IPS-11a (cell line): ENCODE data around the gene ST8SIA6.
"Not testable (repeated sequence)": the region's sequence is repeated elsewhere in the genome, so short reads cannot be mapped to it uniquely, and the experiment has no call there.

Experiments
- H3K4me3 ChIP-seq: one replicate; pipeline ENCODE4 v1.5.1; 2013; ENCODE audit warnings: low read depth, low read length, control low read depth

Gene ST8SIA6

DNA sequence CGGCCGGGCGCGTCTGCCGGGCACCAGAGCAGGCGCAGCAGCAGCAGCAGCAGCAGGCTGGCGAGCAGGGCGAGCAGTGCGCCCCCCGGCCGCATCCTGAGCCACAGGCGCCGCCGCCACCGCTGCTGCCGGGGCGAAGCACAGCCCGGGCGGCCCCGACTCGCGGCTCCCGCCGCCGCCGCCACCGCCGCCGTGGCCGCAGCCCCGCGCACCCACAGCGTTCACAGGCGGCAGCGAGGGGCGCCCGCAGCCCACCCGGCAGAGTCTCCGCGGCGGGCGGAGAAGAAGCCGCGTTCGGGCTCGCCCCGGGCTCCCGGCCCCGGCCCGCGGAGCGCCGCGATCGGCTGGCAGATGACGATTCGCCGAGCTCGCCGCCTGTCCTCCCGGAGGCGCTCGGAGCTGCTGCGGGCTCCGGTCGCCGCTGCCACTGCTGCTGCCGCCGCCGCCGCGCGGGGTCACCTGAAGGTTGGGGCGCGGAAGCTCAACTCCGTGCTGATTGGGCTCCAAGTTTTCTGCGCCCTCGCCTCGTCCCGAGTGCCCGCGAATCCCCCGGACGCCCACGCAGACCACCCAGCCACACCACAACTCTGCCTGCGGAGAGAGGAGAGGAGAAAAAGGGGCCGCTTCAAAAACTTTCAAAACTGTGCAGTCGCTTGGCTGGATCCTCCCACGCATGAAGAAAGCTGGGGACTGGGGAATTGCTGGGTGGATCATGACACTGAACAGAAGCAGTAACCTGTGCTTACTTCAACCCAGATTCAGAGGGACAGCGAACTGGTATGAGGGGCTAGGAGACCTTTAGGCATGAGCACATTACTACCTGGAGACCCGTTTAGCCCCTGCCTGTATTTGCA, at the start of gene ST8SIA6:
Gene ST8SIA6 (minus strand): TSS at position 435 of the 854 bp plus-strand sequence. CDS start 340 bp downstream, at position 95.
- peak within 1 kb of the TSS; percentile 62 for H3K4me3 ChIP-seq

DNA sequence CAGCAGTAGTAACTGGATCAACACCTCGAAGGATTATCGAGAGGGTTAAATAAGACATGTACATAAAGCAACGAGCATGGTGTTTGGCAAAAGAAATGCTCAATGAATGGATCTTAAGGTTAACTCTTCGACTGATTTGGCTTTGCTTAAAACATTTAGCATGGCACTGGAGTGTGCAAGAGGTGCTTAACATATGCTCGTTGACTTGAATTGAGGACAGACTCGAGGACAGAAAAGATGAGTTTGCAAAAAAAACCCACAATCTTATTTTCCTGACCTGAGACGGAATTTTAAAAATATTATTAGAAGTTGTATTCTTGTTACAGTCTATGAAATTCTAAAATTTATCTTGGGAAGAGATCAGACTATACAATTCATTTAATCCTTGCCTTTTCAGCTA, 49.4 kb upstream of the ST8SIA6 start:
- no peak overlapping the region for H3K4me3 ChIP-seq

DNA sequence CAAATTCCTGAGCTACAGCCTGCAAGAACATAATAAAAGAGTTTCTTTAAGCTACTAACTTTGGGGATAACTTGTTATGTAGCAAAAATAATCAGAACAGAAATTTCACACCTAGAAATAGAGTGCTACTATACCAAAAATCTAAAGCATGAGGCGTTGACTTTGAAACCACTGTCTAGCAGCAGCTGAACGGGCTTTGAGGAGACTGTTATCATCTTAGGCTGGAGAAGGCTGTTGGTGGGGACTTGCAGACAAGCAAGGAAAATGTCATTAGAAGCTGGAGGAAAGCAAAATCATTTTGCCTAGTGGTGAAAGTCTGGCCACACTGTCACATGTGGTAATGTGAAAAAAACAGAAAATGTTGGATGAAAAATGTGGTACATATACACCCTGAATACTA, 48.4 kb upstream of the ST8SIA6 start:
- H3K4me3 ChIP-seq, result no peak overlapping the region

DNA sequence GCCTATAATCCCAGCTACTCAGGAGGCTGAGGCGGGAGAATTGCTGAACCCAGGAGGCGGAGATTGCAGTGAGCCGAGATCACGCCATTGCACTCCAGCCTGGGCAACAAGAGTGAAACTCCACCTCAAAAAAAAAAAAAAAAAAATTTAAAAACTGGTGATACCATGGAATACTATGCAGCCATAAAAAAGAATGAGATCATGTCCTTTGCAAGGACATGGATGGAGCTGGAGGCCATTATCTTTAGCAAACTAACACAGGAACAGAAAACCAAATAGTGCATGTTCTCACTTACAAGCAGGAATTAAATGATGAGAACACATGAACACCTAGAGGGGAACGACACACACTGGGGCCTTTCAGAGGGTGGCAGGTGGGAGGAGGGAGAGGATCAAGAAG, 44.6 kb upstream of the ST8SIA6 start:
- H3K4me3 ChIP-seq, result not testable (repeated sequence)

- H3K4me3 ChIP-seq, result no peak overlapping the region
These were observed 43.1 kb upstream of the ST8SIA6 start for GRCh38 chr10:17497446-17498030.

DNA sequence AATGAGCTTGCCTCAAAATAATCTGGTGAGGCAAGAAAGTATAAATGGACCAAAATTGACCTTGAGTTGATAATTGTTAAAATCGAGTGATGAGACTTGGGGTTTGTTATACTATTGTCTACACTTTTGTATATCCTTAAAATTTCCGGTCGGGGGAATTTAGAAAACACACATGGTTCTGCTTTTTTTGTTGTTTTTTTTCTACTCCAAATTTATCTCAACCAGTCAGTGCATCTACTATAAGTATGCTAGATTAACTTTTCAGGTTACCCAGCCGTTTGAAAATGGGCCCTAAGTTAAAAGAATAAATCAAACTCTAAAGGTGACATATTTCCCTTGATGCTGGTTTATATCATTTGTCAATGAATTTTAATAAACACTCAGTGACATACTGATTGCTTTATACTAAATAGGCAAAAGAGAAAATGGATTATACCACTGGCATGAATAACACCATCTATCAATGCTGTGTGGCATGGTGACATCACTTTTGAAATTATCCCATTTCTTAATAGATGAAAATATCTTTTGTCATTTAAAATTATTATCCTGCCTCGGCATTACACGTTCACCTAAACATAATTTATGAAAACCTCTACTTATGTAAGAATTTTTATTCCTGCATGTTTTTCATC, 40.3 kb upstream of the ST8SIA6 start:
- no peak overlapping the region for H3K4me3 ChIP-seq

DNA sequence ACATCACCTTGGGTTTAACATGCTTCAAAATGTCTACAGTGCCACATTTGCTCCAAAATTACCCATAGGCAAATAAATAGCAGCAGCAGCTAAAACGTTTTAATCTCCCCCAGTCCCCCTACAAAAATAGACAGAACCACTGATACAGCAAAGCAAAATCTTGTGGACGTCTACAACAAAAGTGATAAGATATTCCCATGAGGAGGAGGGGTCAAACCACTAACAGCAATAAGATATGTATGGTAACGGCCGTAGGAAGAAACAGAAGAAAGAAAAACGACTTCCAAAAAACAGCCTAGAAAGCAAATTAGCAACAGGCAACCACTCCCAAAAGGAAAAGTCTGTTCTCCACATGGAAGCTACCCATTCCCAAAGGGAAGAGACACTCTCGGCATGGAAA, 34.5 kb upstream of the ST8SIA6 start:
- no peak overlapping the region for H3K4me3 ChIP-seq

DNA sequence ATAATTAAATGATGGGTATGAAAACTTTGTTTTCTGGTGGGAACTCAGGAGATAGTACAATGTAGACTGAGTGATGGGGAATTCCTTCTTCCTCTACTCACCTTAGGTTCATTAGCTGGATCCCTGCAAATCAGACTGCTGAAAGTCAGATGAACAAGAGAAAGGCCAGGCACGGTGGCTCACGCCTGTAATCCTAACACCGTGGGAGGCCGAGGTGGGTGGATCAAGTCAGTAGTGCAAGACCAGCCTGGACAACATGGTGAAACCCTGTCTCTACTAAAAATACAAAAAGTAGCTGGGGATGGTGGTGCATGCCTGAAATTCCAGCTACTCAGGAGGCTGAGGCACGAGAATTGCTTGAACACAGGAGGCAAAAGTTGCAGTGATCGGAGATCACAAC, 28.7 kb upstream of the ST8SIA6 start:
- H3K4me3 ChIP-seq, result no peak overlapping the region

DNA sequence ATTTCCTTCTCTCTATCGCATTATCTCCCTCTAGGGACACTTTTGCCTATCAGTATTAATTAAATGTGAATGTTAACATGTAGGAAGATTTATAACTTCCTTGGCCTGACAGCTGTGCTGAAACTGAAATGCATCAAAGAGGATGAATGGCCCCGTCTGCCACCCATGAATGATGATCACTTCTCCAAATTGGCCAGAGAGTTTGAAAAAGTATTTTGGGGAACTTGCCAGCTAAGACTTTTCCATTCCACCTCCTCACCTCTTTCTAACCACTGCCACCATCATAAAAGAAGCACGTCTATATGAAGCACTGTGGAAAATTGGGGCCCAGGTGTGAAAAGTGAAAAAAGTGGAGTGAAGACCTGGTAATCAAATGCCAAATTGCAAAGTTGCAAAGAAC, 25.4 kb upstream of the ST8SIA6 start:
- no peak overlapping the region for H3K4me3 ChIP-seq

DNA sequence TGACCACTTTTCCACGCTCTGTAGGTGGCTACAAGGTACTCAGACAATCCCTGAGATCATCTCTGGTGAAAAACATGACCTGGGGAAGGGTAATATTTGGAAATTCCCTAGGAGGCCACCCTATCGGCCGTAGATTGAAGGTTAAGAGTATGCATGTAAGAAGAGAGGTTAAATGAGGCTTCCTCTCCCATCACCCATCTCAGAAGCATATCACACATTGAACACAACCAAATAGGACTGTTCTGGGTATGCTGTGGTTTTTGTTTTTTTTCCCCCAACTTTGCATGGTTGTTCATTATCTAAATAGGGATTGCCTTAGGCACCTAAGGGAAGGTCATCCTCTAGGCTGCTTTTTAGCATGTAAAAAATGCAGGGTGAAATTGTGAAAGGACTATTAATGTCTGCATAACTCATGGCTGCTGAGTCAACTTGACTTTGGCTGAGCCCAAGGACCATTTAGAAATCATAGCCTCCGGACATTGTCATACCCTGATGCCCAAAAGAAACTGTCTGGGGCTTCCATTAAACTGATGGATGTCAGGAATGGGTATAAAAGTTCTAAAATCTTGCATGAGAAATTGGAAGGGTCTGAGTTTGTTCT, 24.7 kb upstream of the ST8SIA6 start:
- H3K4me3 ChIP-seq, result no peak overlapping the region

GRCh38 chr10:17476073-17476472, 21.7 kb upstream of the ST8SIA6 start:
- H3K4me3 ChIP-seq, result no peak overlapping the region

DNA sequence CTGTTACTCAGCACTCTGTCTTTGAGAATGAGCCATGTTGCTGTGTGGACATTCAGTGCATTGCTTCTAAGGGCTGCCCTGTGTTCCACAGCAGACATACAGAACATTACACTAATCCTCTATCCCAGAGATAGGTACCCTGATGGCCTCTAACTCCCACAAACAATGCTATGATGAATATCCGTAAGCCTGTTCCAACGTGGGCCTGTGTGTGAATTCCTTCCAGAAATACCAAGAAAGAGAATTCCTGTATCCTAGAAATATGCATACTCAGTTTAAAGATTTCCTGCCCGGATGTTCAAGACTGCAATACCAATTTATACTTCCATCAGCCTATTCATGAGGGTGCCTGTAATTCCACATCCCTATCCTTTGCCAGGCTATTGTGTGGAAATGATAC, 21.3 kb upstream of the ST8SIA6 start:
- H3K4me3 ChIP-seq, result no peak overlapping the region

GRCh38 chr10:17474595-17475323, 20.4 kb upstream of the ST8SIA6 start:
- H3K4me3 ChIP-seq, result no peak overlapping the region

GRCh38 chr10:17473228-17473950, 19.0 kb upstream of the ST8SIA6 start:
- H3K4me3 ChIP-seq, result no peak overlapping the region

DNA sequence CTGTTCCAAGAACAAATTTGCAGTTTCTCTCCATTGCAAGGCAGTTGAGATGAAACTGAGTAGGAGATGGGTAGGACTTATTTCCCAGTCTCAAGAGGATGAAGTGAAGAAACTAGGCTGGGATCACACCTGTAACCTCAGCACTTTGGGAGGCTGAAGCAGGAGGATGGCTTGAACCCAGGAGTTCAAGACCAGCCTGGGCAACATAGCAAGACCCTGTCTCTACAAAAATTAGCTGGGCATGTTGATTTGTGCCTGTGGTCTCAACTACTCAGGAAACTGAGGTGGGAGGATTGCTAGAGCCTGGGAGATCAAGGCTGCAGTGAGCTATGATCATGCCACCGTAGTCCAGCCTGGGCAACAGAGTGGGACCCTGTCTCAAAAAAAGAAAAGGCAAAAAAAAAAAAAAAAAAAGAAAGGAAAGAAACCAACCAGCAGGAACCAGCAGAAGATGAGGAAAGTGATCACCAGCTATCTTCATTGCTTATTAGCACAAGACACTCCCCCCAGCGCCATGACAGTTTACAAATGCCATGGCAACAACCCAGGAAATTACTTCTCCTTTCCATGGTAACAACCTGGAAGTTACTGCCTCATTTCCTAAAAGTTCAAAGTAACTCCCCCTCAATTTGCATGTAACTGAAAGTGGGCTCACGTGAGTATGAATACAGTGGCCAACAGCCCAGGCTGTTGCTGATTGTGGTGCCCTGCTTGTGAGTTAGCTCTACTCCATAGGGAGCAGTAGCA, 18.3 kb upstream of the ST8SIA6 start:
- H3K4me3 ChIP-seq, result no peak overlapping the region

- no peak overlapping the region for H3K4me3 ChIP-seq
These were observed 15.9 kb upstream of the ST8SIA6 start for GRCh38 chr10:17470246-17470645.

- no peak overlapping the region for H3K4me3 ChIP-seq
These were observed 11.1 kb upstream of the ST8SIA6 start for GRCh38 chr10:17465328-17466125.

GRCh38 chr10:17464545-17464944, 10.2 kb upstream of the ST8SIA6 start:
- H3K4me3 ChIP-seq, result no peak overlapping the region

DNA sequence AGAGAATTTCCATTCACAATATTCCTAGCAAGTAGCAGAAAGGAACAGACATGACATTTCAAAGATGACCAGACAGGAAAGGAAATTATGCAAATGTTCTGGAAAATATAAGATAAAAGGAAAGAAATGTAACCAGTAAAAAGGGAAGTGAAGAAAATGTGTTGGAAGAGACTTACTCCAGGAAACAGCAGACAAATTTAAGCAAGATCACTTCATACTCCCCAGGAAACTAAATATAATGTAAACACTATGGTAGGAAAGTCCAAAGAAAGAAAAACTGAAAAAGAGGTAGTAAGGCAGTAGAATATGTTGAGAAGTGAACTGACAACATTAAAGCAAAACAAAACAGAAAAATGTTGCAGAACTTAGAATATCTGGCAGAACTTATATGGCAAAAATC, 6.4 kb upstream of the ST8SIA6 start:
- H3K4me3 ChIP-seq, result no peak overlapping the region
